ENCODE measurements around the gene RNF186. TPM values are rescaled to one million over a fixed set of nuclear protein-coding genes. Genes with fewer than 3 reads are reported as not detected.
"Not testable (repeated sequence)": the region's sequence is repeated elsewhere in the genome, so short reads cannot be mapped to it uniquely, and the experiment has no call there.

The RNF186 gene
- total RNA-seq, 2 donors from 2014 or later = not detected

- ATAC-seq (peak; percentile 55 to 56), DNase-seq (peak; percentile 50)
- intact Hi-C loops (cut with DNase I) = no loop called here
Observed at GRCh38 chr1:19800076-19800804, 14.8 kb downstream of the RNF186 start.

GRCh38 chr1:19799230-19800075 is 15.6 kb downstream of the RNF186 start, which contains the start of gene TMCO4:
Gene TMCO4 (minus strand): TSS chr1:19799916. CDS start chr1:19780758, 19,158 bp downstream.
- ATAC-seq (peak; percentile 89 to 90), DNase-seq (peak; percentile 71)
- intact Hi-C loops (cut with DNase I) = no loop called here

GRCh38 chr1:19798486-19799229 is 16.4 kb downstream of the RNF186 start:
- no peak for DNase-seq
- intact Hi-C loops (cut with DNase I) = no loop called here
- ATAC-seq = peak in 1 of 2 donors; percentile 10

- intact Hi-C loops (cut with DNase I) = no loop called here
- ATAC-seq = no peak
Observed at GRCh38 chr1:19797827-19798226, 17.3 kb downstream of the RNF186 start.

GRCh38 chr1:19794583-19794982 is 20.5 kb downstream of the RNF186 start:
- intact Hi-C loops (cut with DNase I) = no loop called here
- ATAC-seq (no peak), DNase-seq (no peak)

More at GRCh38 chr1:19797827-19798226, 17.3 kb downstream of the RNF186 start:
- DNase-seq = no peak

- no peak for DNase-seq
- no peak for ATAC-seq
- intact Hi-C loops (cut with DNase I) = no loop called here
Observed at GRCh38 chr1:19793360-19794046, 21.6 kb downstream of the RNF186 start.

GRCh38 chr1:19792237-19793002 is 22.7 kb downstream of the RNF186 start:
- no peak for DNase-seq
- ATAC-seq = no peak
- intact Hi-C loops (cut with DNase I) = no loop called here

- DNase-seq; intact Hi-C loops (cut with DNase I); ATAC-seq: not testable (repeated sequence)
Observed at GRCh38 chr1:19790061-19790975, 24.8 kb downstream of the RNF186 start.

- intact Hi-C loops (cut with DNase I) = no loop called here
- DNase-seq (no peak), ATAC-seq (no peak)
Observed at GRCh38 chr1:19786988-19787423, 28.1 kb downstream of the RNF186 start.

- DNase-seq (no peak), ATAC-seq (no peak)
- intact Hi-C loops (cut with DNase I) = no loop called here
Observed at GRCh38 chr1:19785660-19786059, 29.4 kb downstream of the RNF186 start.

- intact Hi-C loops (cut with DNase I) = no loop called here
- no peak for DNase-seq
- ATAC-seq = no peak
Observed at GRCh38 chr1:19780267-19780877, 34.7 kb downstream of the RNF186 start.

- ATAC-seq (no peak), DNase-seq (no peak)
- intact Hi-C loops (cut with DNase I) = no loop called here
Observed at GRCh38 chr1:19776933-19777332, 38.1 kb downstream of the RNF186 start.

- DNase-seq (no peak), ATAC-seq (no peak)
- intact Hi-C loops (cut with DNase I) = no loop called here
Observed at GRCh38 chr1:19776287-19776686, 38.8 kb downstream of the RNF186 start.

- DNase-seq = no peak
- no peak for ATAC-seq
- intact Hi-C loops (cut with DNase I) = no loop called here
Observed at GRCh38 chr1:19775831-19776230, 39.3 kb downstream of the RNF186 start.

GRCh38 chr1:19775317-19775716 is 39.8 kb downstream of the RNF186 start:
- no peak for ATAC-seq
- DNase-seq = no peak
- intact Hi-C loops (cut with DNase I) = no loop called here

GRCh38 chr1:19774180-19774785 is 40.8 kb downstream of the RNF186 start:
- ATAC-seq (no peak), DNase-seq (no peak)
- intact Hi-C loops (cut with DNase I) = no loop called here
